Stimulated activated CD4-positive, alpha-beta T cell treated with anti-CD3 and anti-CD28 coated beads, Interleukin-4, amount 100 ng/mL, for 4 hours (primary cell): ENCODE data around the gene ZBTB22.
A peak's percentile ranks its signal among the peaks of the same experiment; 100 is the strongest.

ENCODE experiments used
- DNase-seq, 2 experiments: peaks; one replicate each; pipeline ENCODE4 v3.0.0-alpha.2; 2020

Gene ZBTB22

DNA sequence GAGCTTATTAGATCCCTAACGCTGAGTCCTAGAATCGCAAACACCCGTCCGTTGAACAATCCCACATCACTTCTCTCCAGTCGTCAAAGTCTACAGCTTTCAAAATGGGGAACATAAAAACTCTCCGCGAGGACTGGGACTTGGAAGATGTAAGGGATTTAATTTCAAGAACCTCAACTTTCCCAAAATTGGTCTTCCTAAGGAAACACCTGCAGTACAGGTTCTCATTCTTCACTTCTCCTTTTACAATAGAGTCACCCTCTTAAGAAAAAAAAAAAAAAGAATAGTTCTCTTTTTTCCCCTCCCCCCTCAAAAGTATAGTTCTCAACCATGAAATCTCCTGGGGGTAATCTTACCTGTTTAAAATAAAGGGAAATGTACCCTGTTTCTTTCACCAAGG is 6.6 kb upstream of the ZBTB22 start:
- no peak for DNase-seq

DNA sequence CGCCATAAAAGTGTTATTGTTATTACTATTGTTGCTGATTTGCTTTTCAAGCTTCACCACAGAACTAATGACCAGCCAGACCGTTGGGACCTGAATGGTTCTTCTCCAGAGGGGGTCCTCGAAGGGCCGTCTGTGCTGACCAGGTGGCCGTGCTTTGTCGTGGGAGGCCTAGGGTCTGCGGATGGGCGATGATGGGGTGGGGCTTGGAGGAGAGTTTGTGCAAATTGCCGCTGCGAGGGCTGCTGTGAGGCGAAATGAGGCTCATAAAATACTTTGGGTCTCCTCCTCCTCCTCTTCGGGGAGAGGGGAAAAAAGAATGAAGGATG is 6.0 kb upstream of the ZBTB22 start:
- no peak for DNase-seq

GRCh38 chr6:33321227-33321626 is 3.7 kb upstream of the ZBTB22 start:
- DNase-seq = no peak

DNA sequence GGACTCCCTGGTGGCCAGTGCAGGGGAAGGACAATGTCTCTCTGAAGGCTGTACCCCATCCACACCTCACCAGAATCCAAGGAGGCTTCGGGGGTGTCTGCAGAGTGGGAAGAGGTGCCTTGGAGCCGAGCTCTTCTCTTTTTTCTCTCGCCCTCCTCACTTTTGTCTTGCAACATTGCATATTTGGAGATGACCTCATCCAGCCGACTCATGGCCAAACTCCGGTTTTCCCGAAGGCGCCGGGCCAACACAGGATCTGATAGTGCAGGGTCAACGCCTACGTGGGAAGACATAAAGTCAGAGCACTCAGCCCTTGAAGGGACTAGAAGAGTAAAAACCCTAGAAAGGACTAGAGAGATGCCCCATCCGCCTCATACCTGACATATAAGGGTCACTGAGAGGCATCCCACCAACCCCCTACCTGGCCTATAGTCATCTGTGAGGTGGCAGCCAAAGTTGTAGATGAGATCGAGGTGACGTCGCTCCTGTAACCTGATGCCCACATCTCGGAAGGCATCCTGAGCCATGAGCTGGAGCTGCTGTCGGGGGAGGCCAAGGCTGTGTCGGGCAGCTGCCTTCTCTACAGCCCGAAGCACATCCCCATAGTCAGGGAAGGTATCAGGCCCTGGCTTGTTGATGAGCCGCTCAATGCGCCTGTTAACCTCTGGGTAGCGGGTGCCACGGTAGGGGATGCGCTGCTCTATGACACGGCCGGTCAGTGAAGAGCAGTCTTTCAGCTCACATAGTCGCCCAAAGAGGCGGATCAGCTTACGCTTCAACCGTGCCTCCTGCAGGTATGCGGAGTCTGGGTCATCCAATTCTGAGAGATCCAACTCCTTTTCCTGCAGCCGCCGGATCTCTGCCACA is 3.0 kb upstream of the ZBTB22 start:
- no peak for DNase-seq

DNA sequence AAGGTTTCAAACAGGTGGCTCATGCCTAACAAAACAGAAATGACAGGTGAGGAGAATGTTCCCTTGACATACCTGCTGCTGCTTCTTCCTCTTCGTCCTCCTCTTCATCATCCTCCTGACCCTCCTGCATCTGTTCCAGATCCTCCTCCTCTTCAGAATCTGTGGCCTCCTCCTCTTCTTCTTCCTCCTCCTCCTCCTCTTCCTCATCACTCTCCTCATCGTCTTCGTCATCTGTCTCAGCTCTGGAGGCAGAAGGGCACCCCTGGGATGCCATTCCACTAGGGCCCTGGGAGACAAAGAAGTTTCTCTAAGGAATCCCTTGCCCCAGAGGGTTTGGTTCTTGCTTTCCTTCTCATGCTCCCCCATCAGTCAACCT is 2.4 kb upstream of the ZBTB22 start:
- no peak for DNase-seq

DNA sequence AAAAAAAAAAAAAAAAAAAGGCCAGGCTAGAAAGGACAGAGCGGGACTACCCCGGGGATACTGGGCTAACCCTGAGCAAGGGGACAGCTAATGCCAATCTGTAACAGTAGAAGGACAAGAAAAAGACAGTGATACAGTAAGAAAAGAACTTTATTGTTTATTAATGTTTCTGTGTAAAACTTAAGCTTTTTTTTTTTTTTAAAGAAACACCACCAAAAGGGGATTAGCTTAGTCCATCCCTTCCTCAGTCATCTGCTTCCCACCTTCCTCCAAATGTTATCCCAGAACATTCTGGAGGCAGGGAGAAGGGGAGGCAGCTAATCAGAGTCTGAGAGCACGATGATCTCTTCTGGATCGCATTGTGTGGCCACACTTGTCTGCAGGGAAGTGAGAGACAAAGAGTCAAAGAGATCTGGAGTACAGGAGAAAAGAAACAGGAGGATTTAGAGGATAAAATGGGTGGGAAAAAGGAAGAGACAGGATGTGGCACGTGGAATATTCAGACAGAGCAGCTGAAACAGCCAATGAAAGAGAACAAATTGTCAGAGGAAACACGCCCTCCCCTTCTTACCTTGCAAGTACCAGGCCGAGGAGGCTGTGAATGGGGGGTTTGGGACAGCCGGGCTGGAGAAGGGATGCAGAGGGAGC is 1.0 kb upstream of the ZBTB22 start:
- no peak for DNase-seq

DNA sequence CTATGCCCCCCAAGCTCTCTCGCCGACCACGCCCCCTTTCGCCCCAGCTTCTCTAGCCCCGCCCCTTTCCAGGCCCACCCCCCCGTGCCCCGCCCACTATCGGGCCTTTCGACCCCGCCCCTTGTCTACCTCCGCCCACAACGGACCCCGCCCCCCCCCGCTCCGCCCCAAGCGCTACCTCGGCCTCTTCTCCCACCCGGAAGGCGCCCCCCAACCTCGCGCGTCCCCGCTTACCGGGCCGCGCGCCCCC is 200 bp downstream of the ZBTB22 start:
- DNase-seq = no peak

DNA sequence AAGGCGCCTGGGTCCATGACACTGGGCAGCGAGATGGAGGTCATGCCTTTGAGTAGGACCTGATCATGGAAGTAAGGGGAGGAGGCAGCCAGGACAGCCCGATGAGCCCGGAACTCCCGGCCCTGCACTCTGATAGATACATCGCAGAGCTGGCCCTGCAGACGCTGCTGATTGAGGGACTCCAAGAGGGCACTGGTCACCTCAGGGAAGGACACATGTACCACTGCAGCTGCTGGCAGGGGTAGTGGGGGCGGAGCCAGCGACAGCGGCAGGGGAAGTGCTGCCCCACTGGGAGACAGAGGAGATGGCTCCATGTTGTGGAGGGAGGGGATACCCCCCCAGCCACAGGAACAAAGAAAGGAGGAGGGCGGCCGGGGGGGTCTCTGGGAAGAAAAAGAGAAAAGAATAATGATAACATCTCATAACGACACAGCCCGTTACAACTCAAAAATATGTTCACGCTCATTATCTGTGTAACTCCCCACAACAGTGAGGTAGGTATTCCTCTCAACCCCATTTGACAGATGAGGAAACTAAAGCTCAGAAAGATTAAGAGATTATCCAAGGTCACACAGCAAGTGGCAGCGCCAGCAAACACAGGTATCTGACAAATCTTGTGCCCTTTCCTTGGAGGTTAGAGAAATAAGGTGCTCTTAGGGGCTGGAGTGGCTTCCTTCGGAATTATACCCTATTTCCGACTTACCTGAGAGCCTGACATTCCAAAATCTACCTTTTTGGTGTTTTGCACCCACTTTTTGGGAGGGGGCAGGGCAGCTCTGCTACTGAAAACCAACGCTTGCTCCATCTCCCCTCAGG is 733 bp downstream of the ZBTB22 start:
- no peak for DNase-seq

DNA sequence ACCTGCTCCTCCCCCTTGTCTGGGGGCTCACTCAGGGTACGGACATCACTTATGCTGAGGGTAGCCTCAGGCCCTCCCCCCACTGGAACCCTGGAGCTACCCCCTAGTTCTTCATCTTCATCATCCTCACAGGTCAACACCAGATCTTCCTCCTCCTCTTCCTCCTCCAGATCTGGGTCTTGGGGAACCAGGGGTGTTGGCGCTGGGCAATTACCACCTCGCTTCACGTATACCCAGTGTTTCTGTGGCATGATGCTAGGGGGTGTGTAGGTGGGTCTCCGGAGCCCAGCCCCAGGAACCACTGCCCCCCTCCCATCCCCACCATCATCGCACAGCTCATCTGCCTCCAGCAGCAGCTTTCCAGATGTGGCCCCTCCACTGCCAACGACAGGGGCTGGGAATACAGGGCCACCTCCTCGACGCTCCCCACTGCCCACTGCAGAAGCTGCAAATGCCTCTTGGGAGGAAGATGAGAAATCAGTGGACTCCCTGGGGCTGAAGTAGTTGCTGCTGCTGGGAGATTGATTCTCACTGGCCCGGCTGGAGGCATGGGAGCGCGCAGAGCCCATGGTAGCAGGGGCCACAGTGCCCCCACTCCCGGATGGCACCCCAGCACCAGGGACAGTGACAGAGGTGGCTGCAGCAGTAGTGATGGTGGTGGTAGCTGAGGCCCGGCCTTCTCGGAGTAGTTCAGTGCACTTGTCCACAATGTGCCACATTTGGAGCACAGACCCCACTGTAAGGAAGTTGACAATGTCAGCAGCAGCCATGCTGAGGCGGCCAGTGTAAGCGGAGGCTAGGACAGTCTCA is 1.5 kb downstream of the ZBTB22 start:
- DNase-seq = no peak

- no peak for DNase-seq
Observed at GRCh38 chr6:33314943-33315792, 2.4 kb downstream of the ZBTB22 start.

- peak; percentile 51 to 78 for DNase-seq
Observed at GRCh38 chr6:33314515-33314942, 3.0 kb downstream of the ZBTB22 start.

GRCh38 chr6:33313709-33314514 is 3.6 kb downstream of the ZBTB22 start, which contains the start of gene TAPBP:
TSS of gene TAPBP (minus strand) at chr6:33314078. CDS start at chr6:33314041, 37 bp downstream.
- peak; percentile 75 to 90 for DNase-seq

- DNase-seq = peak; percentile 51 to 59
Observed at GRCh38 chr6:33313105-33313708, 4.3 kb downstream of the ZBTB22 start.

- DNase-seq = peak; percentile 75 to 88
Observed at GRCh38 chr6:33312361-33313104, 5.0 kb downstream of the ZBTB22 start.

DNA sequence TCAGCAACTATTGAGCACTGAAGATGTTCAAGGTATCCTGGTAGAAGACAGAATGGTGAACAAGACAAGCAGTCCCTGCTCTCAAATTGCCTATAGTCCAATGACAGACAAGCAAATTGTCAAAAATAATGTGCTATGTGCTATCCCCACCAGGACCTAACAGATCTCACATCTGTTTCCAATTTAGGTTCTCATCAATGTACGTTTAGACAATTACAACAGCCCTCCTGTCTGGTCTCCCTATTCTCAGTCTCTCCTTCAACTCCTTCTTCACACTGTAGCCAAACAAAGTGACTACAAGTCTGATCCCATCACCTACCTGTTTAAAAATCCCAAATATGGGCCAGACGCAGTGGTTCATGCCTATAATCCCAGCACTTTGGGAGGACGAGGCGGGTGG is 11.2 kb downstream of the ZBTB22 start:
- DNase-seq = no peak

- no peak for DNase-seq
Observed at GRCh38 chr6:33305052-33305451, 12.5 kb downstream of the ZBTB22 start.

DNA sequence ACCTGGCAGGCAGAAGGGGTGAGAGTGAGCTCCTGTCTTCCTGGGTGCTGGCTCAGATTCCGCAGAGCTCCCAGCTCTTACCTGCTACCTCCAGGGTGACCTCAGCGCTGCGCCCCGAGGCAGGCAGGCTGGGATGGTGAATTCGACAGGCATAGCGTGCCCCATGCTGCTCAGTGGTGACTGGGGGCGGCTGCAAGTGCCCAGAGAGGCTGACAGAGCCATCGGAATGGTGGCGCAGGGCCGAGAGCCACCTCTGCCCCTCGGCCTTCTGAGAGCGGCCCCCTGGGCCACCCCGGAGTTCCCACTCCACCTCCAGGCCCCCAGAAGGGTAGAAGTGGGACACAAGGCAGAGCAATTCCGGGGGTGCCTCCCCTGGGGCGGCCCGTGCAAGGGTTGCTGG is 13.3 kb downstream of the ZBTB22 start:
- no peak for DNase-seq

GRCh38 chr6:33301877-33302276 is 15.7 kb downstream of the ZBTB22 start:
- no peak for DNase-seq

GRCh38 chr6:33299237-33299944 is 18.2 kb downstream of the ZBTB22 start:
- DNase-seq = peak; percentile 91 to 92
